WTC11 (cell line): ENCODE measurements around the gene AQP10. TPM values are rescaled to one million over a fixed set of nuclear protein-coding genes. Genes with fewer than 3 reads are reported as not detected.

Source experiments
- ATAC-seq: fragments of 200-7000 bp; cut with Tn5 transposase; 2 replicates; pipeline ENCODE4 v1.10.0; 2021; ENCODE audit warnings: mild to moderate bottlenecking, moderate library complexity
- CTCF ChIA-PET: fragments of 300-600 bp; sonication (Branson Sonifier 250); formaldehyde crosslinking; loops from one replicate; lab custom pipeline; 2021; ENCODE audit warnings: antibody characterized with exemption; lab: Charles Lee
- POLR2A ChIA-PET: fragments of 350-600 bp; sonication (Branson Sonifier 250); formaldehyde crosslinking; loops from one replicate; lab custom pipeline; 2021; ENCODE audit warnings: antibody characterized with exemption; lab: Charles Lee
- DNase-seq: peaks from one replicate; pipeline ENCODE4 v3.0.0; 2021; ENCODE audit warnings: low spot score
- H3K27ac Mint-ChIP-seq: 2 replicates; pipeline ENCODE4 v1.8.0; 2021; ENCODE audit warnings: mixed read lengths
- H3K27me3 Mint-ChIP-seq: 2 replicates; pipeline ENCODE4 v1.8.0; 2021; ENCODE audit warnings: low read depth, mild to moderate bottlenecking, moderate library complexity, mixed read lengths
- H3K36me3 Mint-ChIP-seq: 2 replicates; pipeline ENCODE4 v1.8.0; 2021; ENCODE audit warnings: mixed read lengths
- H3K4me1 Mint-ChIP-seq: 2 replicates; pipeline ENCODE4 v1.8.0; 2022; ENCODE audit warnings: mixed read lengths
- H3K4me3 Mint-ChIP-seq: 2 replicates; pipeline ENCODE4 v1.8.0; 2021; ENCODE audit warnings: mild to moderate bottlenecking, moderate library complexity, mixed read lengths
- H3K9me3 Mint-ChIP-seq: 2 replicates; pipeline ENCODE4 v1.8.0; 2021; ENCODE audit warnings: mixed read lengths
- ATF3 ChIP-seq: sonication (generic); formaldehyde crosslinking; conservative IDR thresholded peaks from 2 replicates; pipeline ENCODE4 v1.8.1; 2022; ENCODE audit warnings: mild to moderate bottlenecking, missing genetic modification reagents
- CTCF ChIP-seq: fragments of 200-600 bp; IDR thresholded peaks from 2 replicates; pipeline ENCODE4 v1.8.0; 2022; ENCODE audit warnings: antibody characterized with exemption
- EMX1 ChIP-seq: fragments of 250-450 bp; sonication (Bioruptor Pico); IDR thresholded peaks from 2 replicates; pipeline ENCODE4 v1.8.0; 2021; ENCODE audit warnings: mild to moderate bottlenecking
- ETV6 ChIP-seq: sonication (generic); formaldehyde crosslinking; IDR thresholded peaks from 2 replicates; pipeline ENCODE4 v1.8.1; 2022; ENCODE audit warnings: mild to moderate bottlenecking, missing genetic modification reagents
- FOXK1 ChIP-seq: sonication (generic); formaldehyde crosslinking; IDR thresholded peaks from 2 replicates; pipeline ENCODE4 v1.8.0; 2022; ENCODE audit warnings: mild to moderate bottlenecking, moderate library complexity, missing genetic modification reagents
- FOXP1 ChIP-seq: sonication (generic); formaldehyde crosslinking; IDR thresholded peaks from 2 replicates; pipeline ENCODE4 v1.8.0; 2022; ENCODE audit warnings: missing genetic modification reagents, mild to moderate bottlenecking, moderate library complexity, borderline replicate concordance
- FOXP4 ChIP-seq: sonication (generic); formaldehyde crosslinking; IDR thresholded peaks from 2 replicates; pipeline ENCODE4 v1.8.0; 2022; ENCODE audit warnings: mild to moderate bottlenecking, missing genetic modification reagents
- MAX ChIP-seq: sonication (generic); formaldehyde crosslinking; IDR thresholded peaks from 2 replicates; pipeline ENCODE4 v1.8.0; 2022; ENCODE audit warnings: mild to moderate bottlenecking, missing genetic modification reagents
- OVOL2 ChIP-seq: fragments of 250-450 bp; sonication (Bioruptor Pico); IDR thresholded peaks from 2 replicates; pipeline ENCODE4 v1.9.0; 2021; ENCODE audit warnings: mild to moderate bottlenecking, borderline replicate concordance
- RELA ChIP-seq: sonication (generic); formaldehyde crosslinking; IDR thresholded peaks from 2 replicates; pipeline ENCODE4 v1.8.1; 2022; ENCODE audit warnings: missing genetic modification reagents, mild to moderate bottlenecking, borderline replicate concordance
- SP1 ChIP-seq: sonication (generic); formaldehyde crosslinking; conservative IDR thresholded peaks from 2 replicates; pipeline ENCODE4 v1.8.1; 2022; ENCODE audit warnings: missing genetic modification reagents
- ZNF232 ChIP-seq: sonication (generic); formaldehyde crosslinking; IDR thresholded peaks from 2 replicates; pipeline ENCODE4 v1.8.0; 2022; ENCODE audit warnings: mild to moderate bottlenecking, missing genetic modification reagents
- ZNF416 ChIP-seq: fragments of 250-450 bp; sonication (Bioruptor Pico); IDR thresholded peaks from 2 replicates; pipeline ENCODE4 v1.9.0; 2021; ENCODE audit warnings: mild to moderate bottlenecking, inconsistent platforms
- ZNF671 ChIP-seq: fragments of 250-450 bp; sonication (Bioruptor Pico); IDR thresholded peaks from 2 replicates; pipeline ENCODE4 v1.8.0; 2021; ENCODE audit warnings: mild to moderate bottlenecking
- total RNA-seq: library from RNA; stranded (reverse); gene quantifications from 3 replicates; pipeline ENCODE4 v1.2.3, GENCODE V29; 2021
- TF ChIP-seq, protein P1 (sequence below): sonication (generic); formaldehyde crosslinking; IDR thresholded peaks from 2 replicates; pipeline ENCODE4 v1.8.1; 2022; ENCODE audit warnings: mild to moderate bottlenecking, moderate library complexity, missing genetic modification reagents
- TF ChIP-seq, protein P2 (sequence below): sonication (generic); formaldehyde crosslinking; IDR thresholded peaks from 2 replicates; pipeline ENCODE4 v1.8.1; 2023; ENCODE audit warnings: mild to moderate bottlenecking, missing genetic modification reagents, moderate library complexity
- TF ChIP-seq, protein P3 (sequence below): fragments of 250-450 bp; sonication (Bioruptor Pico); IDR thresholded peaks from 2 replicates; pipeline ENCODE4 v1.9.0; 2021; ENCODE audit warnings: mild to moderate bottlenecking

The AQP10 gene
- total RNA-seq, 1 experiment from 2014 or later, result not detected

DNA sequence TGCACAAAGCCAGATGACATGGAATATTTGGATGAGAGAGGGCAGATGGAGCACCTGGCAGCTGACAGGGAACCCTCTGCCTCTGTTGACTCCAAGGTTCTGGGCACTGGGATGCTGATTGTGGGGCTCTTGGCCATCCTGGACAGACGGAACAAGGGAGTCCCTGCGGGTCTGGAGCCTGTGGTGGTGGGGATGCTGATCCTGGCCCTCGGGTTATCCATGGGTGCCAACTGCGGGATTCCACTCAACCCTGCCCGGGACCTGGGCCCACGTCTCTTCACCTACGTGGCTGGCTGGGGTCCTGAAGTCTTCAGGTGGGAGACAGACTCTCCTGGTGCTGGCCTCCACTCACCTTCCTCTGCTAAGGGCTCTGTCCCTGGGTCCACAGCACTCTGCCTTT lies 2.6 kb downstream of the AQP10 start:
- Mint-ChIP-seq H3K4me3 (no peak overlapping the region), H3K4me1 (peaks cover 21% of the 10 kb centered on the region), H3K36me3 (no peaks in the 10 kb centered on the region), H3K27me3 (peaks cover 4% of the 10 kb centered on the region), H3K27ac (no peak overlapping the region), H3K9me3 (no peaks in the 10 kb centered on the region)
- DNase-seq (no peak), ATAC-seq (no peak)
- POLR2A ChIA-PET, result no interaction called here
- CTCF ChIA-PET, result interaction anchor here (1.0 to 6.1 kb wide), 4 partner anchors 12 to 400 kb away, joined by 3 to 168 read pairs (median 12); no protein-coding TSS in a partner anchor
- TF ChIP-seq, protein P1, sequence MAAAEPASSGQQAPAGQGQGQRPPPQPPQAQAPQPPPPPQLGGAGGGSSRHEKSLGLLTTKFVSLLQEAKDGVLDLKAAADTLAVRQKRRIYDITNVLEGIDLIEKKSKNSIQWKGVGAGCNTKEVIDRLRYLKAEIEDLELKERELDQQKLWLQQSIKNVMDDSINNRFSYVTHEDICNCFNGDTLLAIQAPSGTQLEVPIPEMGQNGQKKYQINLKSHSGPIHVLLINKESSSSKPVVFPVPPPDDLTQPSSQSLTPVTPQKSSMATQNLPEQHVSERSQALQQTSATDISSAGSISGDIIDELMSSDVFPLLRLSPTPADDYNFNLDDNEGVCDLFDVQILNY (CRISPR knock-in tag), result no peak
- TF ChIP-seq ZNF232 (CRISPR knock-in tag) (no peak), RELA (CRISPR knock-in tag) (no peak), ZNF416 (CRISPR knock-in tag) (no peak), FOXK1 (CRISPR knock-in tag) (no peak), EMX1 (CRISPR knock-in tag) (no peak)
- TF ChIP-seq, protein P2, sequence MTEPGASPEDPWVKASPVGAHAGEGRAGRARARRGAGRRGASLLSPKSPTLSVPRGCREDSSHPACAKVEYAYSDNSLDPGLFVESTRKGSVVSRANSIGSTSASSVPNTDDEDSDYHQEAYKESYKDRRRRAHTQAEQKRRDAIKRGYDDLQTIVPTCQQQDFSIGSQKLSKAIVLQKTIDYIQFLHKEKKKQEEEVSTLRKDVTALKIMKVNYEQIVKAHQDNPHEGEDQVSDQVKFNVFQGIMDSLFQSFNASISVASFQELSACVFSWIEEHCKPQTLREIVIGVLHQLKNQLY, result no peak

DNA sequence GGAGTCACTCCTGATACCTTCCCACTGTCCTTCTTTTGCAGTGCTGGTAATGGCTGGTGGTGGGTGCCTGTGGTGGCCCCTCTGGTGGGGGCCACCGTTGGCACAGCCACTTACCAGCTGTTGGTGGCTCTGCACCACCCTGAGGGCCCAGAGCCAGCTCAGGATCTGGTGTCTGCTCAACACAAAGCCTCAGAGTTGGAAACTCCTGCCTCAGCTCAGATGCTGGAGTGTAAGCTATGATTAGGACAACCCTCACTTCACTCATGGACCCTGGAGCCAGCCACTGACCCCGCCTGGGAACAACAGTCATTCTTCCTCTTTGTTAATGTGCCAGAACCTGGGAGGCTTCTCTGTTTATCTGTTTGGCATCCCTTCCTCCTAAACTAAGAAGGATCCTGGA lies 3.3 kb downstream of the AQP10 start:
- Mint-ChIP-seq H3K27ac (no peak overlapping the region), H3K4me1 (peaks cover 24% of the 10 kb centered on the region), H3K4me3 (peak overlapping the region; percentile 95), H3K27me3 (peaks cover 4% of the 10 kb centered on the region), H3K9me3 (no peaks in the 10 kb centered on the region), H3K36me3 (no peaks in the 10 kb centered on the region)
- POLR2A ChIA-PET, result interaction anchor here (0.9 kb wide), 1 partner anchor 334 kb away, joined by 3 read pairs; the partner anchor contains the start of gene RPS27
- ATAC-seq (no peak), DNase-seq (no peak)
- CTCF ChIA-PET, result interaction anchor here (0.6 to 6.1 kb wide), 13 partner anchors 8 to 401 kb away, joined by 3 to 168 read pairs (median 4); no protein-coding TSS in a partner anchor
- TF ChIP-seq FOXP1 (CRISPR knock-in tag) (no peak), OVOL2 (CRISPR knock-in tag) (no peak)

- Mint-ChIP-seq H3K4me3 (peak within 1 kb of the TSS; percentile 95), H3K27me3 (peaks cover 4% of the 10 kb centered on the region), H3K4me1 (peaks cover 31% of the 10 kb centered on the region), H3K27ac (peak within 1 kb of the TSS; percentile 92), H3K36me3 (no peaks in the 10 kb centered on the region), H3K9me3 (no peaks in the 10 kb centered on the region)
- peak; percentile 62 for ATAC-seq
- ChIA-PET CTCF (interaction anchor here (0.7 to 6.1 kb wide), 14 partner anchors 8 to 222 kb away, joined by 3 to 168 read pairs (median 4); no protein-coding TSS in a partner anchor), POLR2A (interaction anchor here (0.6 to 1.0 kb wide), 3 partner anchors 10 to 334 kb away, joined by 3 read pairs; partner anchors contain the start of gene RPS27)
- peak; percentile 90 for DNase-seq
- TF ChIP-seq, protein P3, sequence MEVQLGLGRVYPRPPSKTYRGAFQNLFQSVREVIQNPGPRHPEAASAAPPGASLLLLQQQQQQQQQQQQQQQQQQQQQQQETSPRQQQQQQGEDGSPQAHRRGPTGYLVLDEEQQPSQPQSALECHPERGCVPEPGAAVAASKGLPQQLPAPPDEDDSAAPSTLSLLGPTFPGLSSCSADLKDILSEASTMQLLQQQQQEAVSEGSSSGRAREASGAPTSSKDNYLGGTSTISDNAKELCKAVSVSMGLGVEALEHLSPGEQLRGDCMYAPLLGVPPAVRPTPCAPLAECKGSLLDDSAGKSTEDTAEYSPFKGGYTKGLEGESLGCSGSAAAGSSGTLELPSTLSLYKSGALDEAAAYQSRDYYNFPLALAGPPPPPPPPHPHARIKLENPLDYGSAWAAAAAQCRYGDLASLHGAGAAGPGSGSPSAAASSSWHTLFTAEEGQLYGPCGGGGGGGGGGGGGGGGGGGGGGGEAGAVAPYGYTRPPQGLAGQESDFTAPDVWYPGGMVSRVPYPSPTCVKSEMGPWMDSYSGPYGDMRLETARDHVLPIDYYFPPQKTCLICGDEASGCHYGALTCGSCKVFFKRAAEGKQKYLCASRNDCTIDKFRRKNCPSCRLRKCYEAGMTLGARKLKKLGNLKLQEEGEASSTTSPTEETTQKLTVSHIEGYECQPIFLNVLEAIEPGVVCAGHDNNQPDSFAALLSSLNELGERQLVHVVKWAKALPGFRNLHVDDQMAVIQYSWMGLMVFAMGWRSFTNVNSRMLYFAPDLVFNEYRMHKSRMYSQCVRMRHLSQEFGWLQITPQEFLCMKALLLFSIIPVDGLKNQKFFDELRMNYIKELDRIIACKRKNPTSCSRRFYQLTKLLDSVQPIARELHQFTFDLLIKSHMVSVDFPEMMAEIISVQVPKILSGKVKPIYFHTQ (CRISPR knock-in tag), result no peak
- TF ChIP-seq ETV6 (CRISPR knock-in tag), result 0 out of 2 replicates have a peak, but pooled peaks have one; percentile 17
- TF ChIP-seq CTCF, result peak; percentile 98
- peak; percentile 22; the same call in 1 of the 2 replicates for TF ChIP-seq SP1 (CRISPR knock-in tag)
- 0 out of 2 replicates have a peak, but pooled peaks have one; percentile 10 for TF ChIP-seq MAX
- TF ChIP-seq ZNF671, result no peak
- 0 out of 2 replicates have a peak, but pooled peaks have one; percentile 43 for TF ChIP-seq FOXK1 (CRISPR knock-in tag)
- TF ChIP-seq FOXP4 (CRISPR knock-in tag), result peak; percentile 49; the same call in 1 of the 2 replicates
- no peak for TF ChIP-seq ATF3 (CRISPR knock-in tag)
These were observed 4.0 kb downstream of the AQP10 start, which contains the start of gene ATP8B2 for GRCh38 chr1:154324669-154325582. TSS of gene ATP8B2 (plus strand) at chr1:154325525. CDS start at chr1:154328142, 2,617 bp downstream.
